Kidney tubule cell (primary cell): ENCODE results near the gene CEP41.
"Not testable (repeated sequence)": the region's sequence is repeated elsewhere in the genome, so short reads cannot be mapped to it uniquely, and the experiment has no call there.

ENCODE experiments used
- DNase-seq: peaks from one replicate; pipeline ENCODE4 v3.0.0-alpha.2; 2018; ENCODE audit warnings: low spot score

Gene CEP41

DNA sequence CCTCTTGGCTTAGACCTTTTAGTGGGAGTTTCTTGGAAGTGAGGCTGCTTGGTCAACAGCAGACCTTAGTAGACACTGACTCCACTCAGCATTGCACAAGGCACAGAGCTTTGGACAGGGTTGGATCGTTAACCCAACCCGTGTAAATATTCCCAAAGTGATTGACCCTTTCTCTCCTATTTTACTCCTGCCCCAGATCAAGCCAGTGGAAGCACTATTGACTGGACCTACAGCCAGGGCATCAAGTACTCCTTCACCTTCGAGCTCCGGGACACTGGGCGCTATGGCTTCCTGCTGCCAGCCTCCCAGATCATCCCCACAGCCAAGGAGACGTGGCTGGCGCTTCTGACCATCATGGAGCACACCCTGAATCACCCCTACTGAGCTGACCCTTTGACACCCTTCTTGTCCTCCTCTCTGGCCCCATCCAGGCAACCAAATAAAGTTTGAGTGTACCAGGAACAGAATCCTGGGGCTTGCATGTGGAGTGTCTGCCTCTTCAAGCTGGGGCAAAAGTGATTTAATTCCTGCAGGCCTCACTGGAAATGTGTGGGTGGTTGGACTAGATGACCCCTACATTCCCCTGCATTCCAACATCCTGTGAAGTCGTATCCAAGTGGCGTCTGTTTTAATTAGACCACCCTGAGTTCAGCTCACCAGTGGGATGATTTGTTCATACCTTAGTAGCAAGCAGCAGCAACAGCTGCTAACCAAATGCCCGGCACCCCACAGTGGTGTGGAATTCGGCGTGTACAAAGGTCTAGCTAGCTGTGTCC, 53.0 kb downstream of the CEP41 start:
- no peak for DNase-seq

- no peak for DNase-seq
Measured at GRCh38 chr7:130387306-130387627, 53.5 kb downstream of the CEP41 start.

DNA sequence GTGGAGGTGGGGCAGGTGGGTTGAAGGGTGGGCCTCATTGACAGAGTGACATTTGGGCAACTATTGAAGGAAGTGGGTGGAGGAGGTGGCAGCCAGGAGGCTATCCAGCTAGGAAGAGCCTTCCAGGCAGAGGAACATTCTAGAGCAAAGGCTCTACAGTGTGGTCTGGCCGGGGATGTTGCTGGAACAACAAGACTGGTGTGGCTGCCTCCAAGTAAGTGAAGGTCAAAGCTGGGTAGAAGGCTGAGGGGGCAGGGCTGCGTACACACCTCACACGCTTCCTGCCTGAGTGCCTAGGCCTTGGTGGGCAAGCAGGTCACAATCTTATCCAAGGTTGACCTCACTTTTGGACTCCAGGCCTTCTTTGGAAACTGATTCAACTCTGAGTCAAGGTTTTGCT, 53.9 kb downstream of the CEP41 start:
- peak; percentile 16 for DNase-seq

- no peak for DNase-seq
Measured at GRCh38 chr7:130385600-130386066, 55.2 kb downstream of the CEP41 start.

DNA sequence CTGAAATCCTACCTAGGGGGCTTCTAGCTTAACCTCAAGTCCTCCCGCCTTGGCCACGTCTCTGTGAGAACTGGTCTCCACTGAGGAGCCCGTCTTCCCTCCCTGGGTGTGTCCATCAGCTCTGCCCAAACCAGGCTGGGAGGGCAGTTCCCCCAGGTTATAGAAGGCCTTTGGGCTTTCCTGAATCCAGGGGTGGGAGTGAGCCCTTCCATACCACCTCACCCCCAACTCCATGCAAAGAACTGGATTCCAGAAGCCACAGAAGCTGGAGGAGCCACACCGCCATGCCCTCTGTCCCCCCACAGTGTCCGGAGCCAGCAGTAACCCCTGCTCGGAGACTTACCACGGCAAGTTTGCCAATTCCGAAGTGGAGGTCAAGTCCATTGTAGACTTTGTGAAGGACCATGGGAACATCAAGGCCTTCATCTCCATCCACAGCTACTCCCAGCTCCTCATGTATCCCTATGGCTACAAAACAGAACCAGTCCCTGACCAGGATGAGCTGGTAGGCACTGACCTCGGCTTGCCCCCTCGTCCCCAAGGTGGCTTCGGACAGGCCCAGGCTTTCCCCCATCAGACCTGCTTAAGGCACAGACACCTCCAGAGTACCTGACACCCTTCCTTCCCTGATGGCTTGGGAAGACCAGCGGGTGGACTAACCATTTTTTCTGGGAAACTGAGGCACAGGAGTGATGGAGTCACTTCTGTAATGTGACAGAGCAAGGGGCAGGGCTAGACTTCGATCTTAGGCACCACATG, 55.8 kb downstream of the CEP41 start:
- DNase-seq, result no peak

DNA sequence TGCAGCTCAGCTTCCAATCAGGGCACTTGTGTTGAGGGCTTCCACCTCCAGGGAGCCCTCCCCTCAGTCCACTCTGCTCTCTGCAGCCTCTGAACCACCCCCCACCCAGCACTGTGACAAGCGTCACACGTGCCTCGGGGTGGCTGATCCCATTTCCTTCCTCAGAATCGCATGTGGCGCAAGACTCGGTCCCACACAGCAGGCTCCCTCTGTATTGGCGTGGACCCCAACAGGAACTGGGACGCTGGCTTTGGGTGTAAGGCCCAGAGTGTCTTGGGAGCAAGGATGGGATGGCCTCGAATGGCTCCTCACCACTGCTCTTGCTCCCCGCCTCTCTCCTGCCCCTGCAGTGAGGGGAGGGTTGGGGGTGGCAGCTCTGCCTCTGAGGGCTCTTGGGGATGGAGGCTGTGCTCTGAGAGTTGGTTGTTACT, 56.4 kb downstream of the CEP41 start:
- DNase-seq, result no peak

GRCh38 chr7:130383187-130383980, 57.4 kb downstream of the CEP41 start:
- DNase-seq, result no peak

DNA sequence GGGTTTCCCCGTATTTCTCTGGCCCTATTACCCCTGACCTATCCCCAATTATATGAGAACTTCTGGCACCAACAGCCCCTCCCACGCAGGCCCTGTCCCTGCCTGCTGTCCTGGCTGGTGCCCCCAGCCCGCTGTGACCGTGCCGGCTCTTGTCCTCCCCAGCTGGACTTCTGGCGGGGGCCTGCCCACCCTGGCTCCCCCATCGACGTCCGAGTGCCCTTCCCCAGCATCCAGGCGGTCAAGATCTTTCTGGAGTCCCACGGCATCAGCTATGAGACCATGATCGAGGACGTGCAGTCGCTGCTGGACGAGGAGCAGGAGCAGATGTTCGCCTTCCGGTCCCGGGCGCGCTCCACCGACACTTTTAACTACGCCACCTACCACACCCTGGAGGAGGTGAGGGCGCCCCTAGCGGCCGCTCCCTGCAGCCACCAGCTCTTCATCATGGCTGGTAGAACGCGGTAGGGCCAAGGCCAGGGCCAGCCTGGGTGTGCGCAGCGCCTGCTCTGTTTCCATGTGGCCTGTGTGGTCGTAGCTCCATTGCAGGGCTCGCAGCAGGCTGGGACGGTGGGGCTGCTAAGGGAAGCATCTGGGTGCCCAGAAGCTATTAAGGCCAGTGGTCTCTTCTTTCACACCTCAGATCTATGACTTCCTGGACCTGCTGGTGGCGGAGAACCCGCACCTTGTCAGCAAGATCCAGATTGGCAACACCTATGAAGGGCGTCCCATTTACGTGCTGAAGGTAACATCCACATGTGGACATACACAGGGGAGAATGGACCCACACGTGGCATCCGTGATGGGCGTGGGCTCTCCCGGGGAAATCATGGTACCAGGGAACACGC, 59.1 kb downstream of the CEP41 start:
- no peak for DNase-seq

GRCh38 chr7:130380861-130381455, 59.9 kb downstream of the CEP41 start:
- DNase-seq, result no peak

GRCh38 chr7:130379921-130380860, 60.6 kb downstream of the CEP41 start, which contains the start of gene CPA1:
TSS of gene CPA1 (plus strand) at chr7:130380494. CDS start at chr7:130380521, 27 bp downstream.
- no peak for DNase-seq

GRCh38 chr7:130379532-130379920, 61.3 kb downstream of the CEP41 start:
- no peak for DNase-seq

DNA sequence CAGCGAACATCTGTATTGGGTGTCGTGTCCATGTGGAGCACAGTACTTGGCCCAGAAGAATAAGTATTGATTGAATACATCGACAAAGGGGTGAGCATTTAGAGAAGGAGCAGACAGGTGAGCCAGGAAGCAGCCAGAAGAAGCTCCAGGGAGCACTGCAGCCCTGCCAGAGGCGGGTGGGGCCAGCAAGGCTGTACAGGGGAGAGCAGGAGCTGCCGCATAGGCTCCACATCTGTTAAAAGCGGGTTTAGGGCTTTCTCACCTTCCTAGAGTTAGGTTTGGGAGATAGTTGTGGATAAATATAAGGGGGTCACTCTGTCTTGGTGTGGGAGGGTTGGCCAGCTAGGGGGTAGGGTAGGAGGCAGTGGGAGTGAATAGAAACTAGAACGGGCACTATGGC, 61.8 kb downstream of the CEP41 start:
- DNase-seq, result no peak

DNA sequence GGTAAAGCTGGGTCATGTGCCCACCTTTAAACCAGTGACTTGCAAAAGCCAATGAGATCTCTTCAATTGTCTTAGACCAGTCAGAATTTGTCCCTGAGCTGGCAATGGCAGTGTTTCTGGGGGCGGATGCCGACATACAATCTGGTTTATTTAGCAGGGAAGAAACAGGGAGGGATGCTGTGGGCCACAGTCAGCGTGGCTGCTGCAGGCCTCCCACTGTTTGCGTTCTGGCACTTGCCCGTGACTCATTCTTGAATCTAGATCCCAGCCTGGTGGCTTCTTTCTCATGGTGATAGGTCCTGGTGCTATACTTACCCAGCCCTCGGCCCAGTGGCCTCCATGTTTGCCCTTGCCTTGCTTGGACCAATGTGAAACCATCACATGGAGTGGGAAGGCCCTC, 63.6 kb downstream of the CEP41 start:
- no peak for DNase-seq

- DNase-seq, result not testable (repeated sequence)
Measured at GRCh38 chr7:130376461-130376860, 64.4 kb downstream of the CEP41 start.

GRCh38 chr7:130374507-130374906, 66.3 kb downstream of the CEP41 start:
- DNase-seq, result no peak

- DNase-seq, result no peak
Measured at GRCh38 chr7:130372402-130373165, 68.2 kb downstream of the CEP41 start.

DNA sequence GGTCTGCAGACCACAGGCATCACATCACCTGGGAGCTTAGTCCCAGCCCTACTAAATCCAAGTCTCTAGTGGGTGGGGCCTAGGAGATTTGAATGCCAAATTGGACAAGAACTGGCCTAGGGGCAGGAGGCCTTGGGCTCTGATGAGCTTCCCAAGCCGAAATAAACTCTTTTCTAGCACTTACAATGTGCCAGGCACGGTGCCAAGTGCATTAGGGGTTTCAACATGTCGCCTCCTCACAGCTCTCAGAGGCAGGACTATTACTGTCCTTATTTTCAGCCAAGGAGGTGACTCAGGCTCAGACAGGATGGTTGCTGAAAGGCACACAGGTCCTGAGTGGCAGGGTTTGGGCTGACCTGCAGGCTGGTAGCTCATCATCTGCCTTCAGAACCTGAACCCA, 69.8 kb downstream of the CEP41 start:
- DNase-seq, result peak; percentile 28

DNA sequence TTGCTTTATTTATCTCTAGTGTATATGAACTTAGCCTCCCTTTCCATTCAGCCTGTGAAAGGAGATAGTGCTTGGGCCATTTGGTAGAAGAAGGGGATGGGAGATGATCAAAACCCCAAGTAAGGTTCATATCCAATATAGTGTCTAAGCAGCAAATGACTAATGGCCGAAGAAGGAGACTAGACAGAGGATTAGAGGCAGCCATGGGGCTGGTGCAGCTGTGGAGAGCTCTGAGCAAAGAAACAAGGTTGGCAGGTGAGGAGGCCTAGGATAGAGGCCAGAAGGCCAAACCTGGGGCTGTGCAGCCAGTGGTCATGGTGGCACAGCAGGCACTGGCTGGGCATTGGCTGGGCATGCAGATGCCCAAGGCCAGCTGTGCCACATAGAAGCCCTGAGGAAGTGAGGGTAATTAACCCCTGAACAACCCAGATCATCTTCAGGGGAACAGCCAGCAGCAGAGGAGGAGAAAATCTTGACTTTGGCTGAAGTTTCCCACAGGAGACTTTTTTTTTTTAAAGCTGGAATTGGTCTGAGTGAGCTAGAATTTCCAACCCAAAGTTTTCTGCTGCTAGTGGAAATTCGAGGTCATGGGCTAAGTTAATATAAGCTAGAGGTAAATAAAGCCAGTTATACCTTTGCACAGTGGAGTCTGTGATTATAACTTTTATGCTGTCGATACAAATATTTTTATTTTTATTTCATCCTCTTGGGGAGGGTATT, 70.8 kb downstream of the CEP41 start:
- DNase-seq, result no peak
